H1 (cell line): ENCODE measurements around the gene VEZT. TPM values are rescaled to one million over a fixed set of nuclear protein-coding genes. Genes with fewer than 3 reads are reported as not detected.
"Not testable (repeated sequence)": the region's sequence is repeated elsewhere in the genome, so short reads cannot be mapped to it uniquely, and the experiment has no call there.

Source experiments
- CTCF ChIA-PET: fragments of 300-600 bp; sonication (Branson Sonifier 250); formaldehyde crosslinking; loops from one replicate; lab custom pipeline; 2021; ENCODE audit not compliant: partially characterized antibody; lab: Charles Lee
- POLR2A ChIA-PET: fragments of 300-600 bp; sonication (Branson Sonifier 250); formaldehyde crosslinking; loops from one replicate; lab custom pipeline; 2021; ENCODE audit warnings: inconsistent platforms; ENCODE audit not compliant: partially characterized antibody; lab: Charles Lee
- DNase-seq, 2 experiments: peaks; one replicate each; pipeline versions ENCODE4 v3.0.0 to v3.0.0-alpha.2; 2010 to 2022; ENCODE audit warnings: low spot score in 2 of 2, low read depth in 1 of 2, mixed read lengths in 1 of 2
- FAIRE-seq: peaks from 2 replicates; lab custom pipeline; 2011; peaks lifted over from hg19 to GRCh38; lab: Jason Lieb, UNC
- H2AFZ ChIP-seq: 2 replicates; pipeline ENCODE4 v1.8.1; 2012; ENCODE audit warnings: low read length, inconsistent platforms
- H2AK5ac ChIP-seq: 2 replicates; pipeline ENCODE4 v1.6.1; 2013; ENCODE audit warnings: low read depth, low read length
- H2BK120ac ChIP-seq: replicated peaks from 2 replicates; pipeline ENCODE3; 2013; ENCODE audit warnings: low read depth, low read length, inconsistent platforms
- H2BK12ac ChIP-seq: 2 replicates; pipeline ENCODE4 v1.6.1; 2013; ENCODE audit warnings: low read depth, low read length
- H2BK15ac ChIP-seq: 2 replicates; pipeline ENCODE4 v1.6.1; 2013; ENCODE audit warnings: low read length
- H2BK20ac ChIP-seq: 2 replicates; pipeline ENCODE4 v1.6.1; 2013; ENCODE audit warnings: low read length
- H2BK5ac ChIP-seq: 2 replicates; pipeline ENCODE4 v1.6.1; 2013; ENCODE audit warnings: low read depth, low read length
- H3K14ac ChIP-seq: 2 replicates; pipeline ENCODE4 v1.6.1; 2013; ENCODE audit warnings: inconsistent platforms; ENCODE audit not compliant: insufficient read length
- H3K18ac ChIP-seq: 2 replicates; pipeline ENCODE4 v1.6.1; 2013; ENCODE audit warnings: low read length; ENCODE audit errors: extremely low read depth
- H3K23ac ChIP-seq: 2 replicates; pipeline ENCODE4 v1.6.1; 2013; ENCODE audit warnings: inconsistent platforms; ENCODE audit not compliant: insufficient read length
- H3K23me2 ChIP-seq: 2 replicates; pipeline ENCODE4 v1.6.1; 2013; ENCODE audit warnings: low read depth, low read length
- H3K27ac ChIP-seq: 2 replicates; pipeline ENCODE4 v1.6.1; 2011; ENCODE audit warnings: low read depth, low read length, inconsistent platforms
- H3K27me3 ChIP-seq, 4 experiments: replicated peaks in 1 of 4; 1 replicate in 1 of 4; 2 replicates in 3 of 4; pipeline versions ENCODE4 v1.6.1 to v1.8.1; 2011 to 2013; ENCODE audit warnings: low read length in 3 of 4, mild to moderate bottlenecking in 3 of 4, inconsistent platforms in 2 of 4, mixed read lengths in 2 of 4, moderate library complexity in 1 of 4; ENCODE audit not compliant: control insufficient read depth in 3 of 4, insufficient read depth in 3 of 4; ENCODE audit errors: extremely low read depth in 1 of 4
- H3K36me3 ChIP-seq, 4 experiments: 2 replicates each; pipeline versions ENCODE4 v1.6.1 to v1.8.1; 2011 to 2013; ENCODE audit warnings: mild to moderate bottlenecking in 4 of 4, low read length in 3 of 4, moderate library complexity in 2 of 4, control low read depth in 1 of 4, inconsistent platforms in 1 of 4; ENCODE audit not compliant: insufficient read depth in 4 of 4, control insufficient read depth in 2 of 4
- H3K4ac ChIP-seq: replicated peaks from 2 replicates; pipeline ENCODE3; 2013; ENCODE audit warnings: low read length, low read depth, mixed read lengths, inconsistent platforms; ENCODE audit not compliant: insufficient read length
- H3K4me1 ChIP-seq, 4 experiments: replicated peaks in 1 of 4; 1 replicate in 1 of 4; 2 replicates in 3 of 4; pipeline versions ENCODE4 v1.6.1 to v1.8.1; 2011 to 2013; ENCODE audit warnings: low read length in 3 of 4, inconsistent platforms in 2 of 4, mixed read lengths in 1 of 4; ENCODE audit not compliant: insufficient read depth in 4 of 4, control insufficient read depth in 3 of 4
- H3K4me2 ChIP-seq, 2 experiments: 2 replicates each; pipeline versions ENCODE4 v1.6.1 to v1.8.1; 2011 to 2013; ENCODE audit warnings: low read depth in 2 of 2, low read length in 2 of 2, control low read depth in 1 of 2, inconsistent platforms in 1 of 2, mild to moderate bottlenecking in 1 of 2; ENCODE audit not compliant: insufficient read depth in 1 of 2
- H3K4me3 ChIP-seq, 4 experiments: fragments of 200-600, 300-600 bp in 1 of 4; sonication (generic), shearing (Covaris generic), sonication (Bioruptor Twin) in 1 of 4; 2 replicates each; pipeline versions ENCODE4 v1.5.1 to v1.8.1; 2011 to 2016; ENCODE audit warnings: low read length in 4 of 4, low read depth in 3 of 4, control low read depth in 2 of 4, inconsistent platforms in 2 of 4, mild to moderate bottlenecking in 2 of 4, mixed read lengths in 1 of 4, moderate library complexity in 1 of 4; ENCODE audit not compliant: insufficient read depth in 2 of 4; ENCODE audit errors: extremely low read depth in 1 of 4
- H3K56ac ChIP-seq: replicated peaks from 2 replicates; pipeline ENCODE3; 2013; ENCODE audit warnings: low read depth, mild to moderate bottlenecking, mixed read lengths, low read length, inconsistent platforms; ENCODE audit not compliant: insufficient read length
- H3K79me1 ChIP-seq: 2 replicates; pipeline ENCODE4 v1.6.1; 2013; ENCODE audit warnings: low read depth, low read length, control low read depth
- H3K79me2 ChIP-seq, 2 experiments: 2 replicates each; pipeline versions ENCODE4 v1.6.1 to v1.8.1; 2012 to 2013; ENCODE audit warnings: low read length in 2 of 2, mild to moderate bottlenecking in 2 of 2, inconsistent platforms in 1 of 2; ENCODE audit not compliant: insufficient read depth in 2 of 2, control insufficient read depth in 1 of 2
- H3K9ac ChIP-seq, 4 experiments: replicated peaks in 1 of 4; 1 replicate in 1 of 4; 2 replicates in 3 of 4; pipeline versions ENCODE4 v1.6.1 to v1.8.1; 2011 to 2013; ENCODE audit warnings: low read depth in 3 of 4, low read length in 3 of 4, control low read depth in 2 of 4, mild to moderate bottlenecking in 2 of 4, moderate library complexity in 2 of 4, inconsistent platforms in 1 of 4; ENCODE audit errors: extremely low read depth in 1 of 4
- H3K9me3 ChIP-seq, 2 experiments: 2 replicates each; pipeline versions ENCODE4 v1.6.1 to v1.8.1; 2012 to 2013; ENCODE audit warnings: mild to moderate bottlenecking in 2 of 2, moderate library complexity in 2 of 2, control low read depth in 1 of 2, inconsistent platforms in 1 of 2, low read depth in 1 of 2, low read length in 1 of 2, mixed read lengths in 1 of 2; ENCODE audit not compliant: insufficient read depth in 2 of 2
- H4K20me1 ChIP-seq, 2 experiments: replicated peaks in 1 of 2; 2 replicates each; pipeline versions ENCODE3 to v1.8.1; 2011 to 2013; ENCODE audit warnings: inconsistent platforms in 2 of 2, low read length in 2 of 2, mild to moderate bottlenecking in 1 of 2; ENCODE audit not compliant: insufficient read depth in 2 of 2, control insufficient read depth in 1 of 2
- H4K5ac ChIP-seq: 2 replicates; pipeline ENCODE4 v1.6.1; 2013; ENCODE audit warnings: low read length, low read depth, mixed read lengths, inconsistent platforms; ENCODE audit not compliant: insufficient read length
- H4K8ac ChIP-seq: 2 replicates; pipeline ENCODE4 v1.8.0; 2013; ENCODE audit warnings: mild to moderate bottlenecking, moderate library complexity, low read length, inconsistent platforms; ENCODE audit not compliant: insufficient read depth; ENCODE audit errors: extremely low read depth
- H4K91ac ChIP-seq: replicated peaks from 2 replicates; pipeline ENCODE3; 2013; ENCODE audit warnings: low read length, mixed read lengths, inconsistent platforms; ENCODE audit not compliant: insufficient read length
- WGBS, 2 experiments: shearing (Covaris generic) in 1 of 2; methylation state at CpG; one replicate each; pipeline versions ENCODE4 v1.1.6 to v1.1.7; 2013 to 2015; ENCODE audit warnings: low lambda C conversion rate in 2 of 2, mixed read lengths in 2 of 2, inconsistent platforms in 1 of 2, low coverage in 1 of 2, missing lambda C conversion rate in 1 of 2; ENCODE audit not compliant: insufficient replicate concordance in 2 of 2, insufficient coverage in 1 of 2, insufficient read length in 1 of 2; ENCODE audit errors: extremely low coverage in 1 of 2, missing lambda C conversion rate in 1 of 2; 5-methylcytosine and 5-hydroxymethylcytosine counted together
- polyA plus RNA-seq, 7 experiments: library from polyadenylated mRNA; depleted of rRNA in 3 of 7; stranded (reverse) in 5 of 7; unstranded in 2 of 7; fragments of >200 nt in 5 of 7; fragments of 200-250 nt in 2 of 7; gene quantifications; 1 replicate in 5 of 7; 2 replicates in 1 of 7; 4 replicates in 1 of 7; pipeline versions ENCODE4 v1.2.1 to v1.2.3, GENCODE V29; 2011 to 2013; ENCODE audit warnings: missing spikeins in 2 of 7, mixed read lengths in 2 of 7
- total RNA-seq: library from RNA; stranded (reverse); fragmentation: NEBNext Ultra II Directional; extraction: Animal tissue kit (Norgen Biotek cat#: 25700); gene quantifications from 2 replicates; pipeline ENCODE4 v1.2.1, GENCODE V29; 2021

The VEZT gene
- total and polyA plus RNA-seq, 2 of the 8 experiments (the other 6 are each of a cell fraction or from before 2014, with no cell fraction given): 44.0 to 56.1 TPM

DNA sequence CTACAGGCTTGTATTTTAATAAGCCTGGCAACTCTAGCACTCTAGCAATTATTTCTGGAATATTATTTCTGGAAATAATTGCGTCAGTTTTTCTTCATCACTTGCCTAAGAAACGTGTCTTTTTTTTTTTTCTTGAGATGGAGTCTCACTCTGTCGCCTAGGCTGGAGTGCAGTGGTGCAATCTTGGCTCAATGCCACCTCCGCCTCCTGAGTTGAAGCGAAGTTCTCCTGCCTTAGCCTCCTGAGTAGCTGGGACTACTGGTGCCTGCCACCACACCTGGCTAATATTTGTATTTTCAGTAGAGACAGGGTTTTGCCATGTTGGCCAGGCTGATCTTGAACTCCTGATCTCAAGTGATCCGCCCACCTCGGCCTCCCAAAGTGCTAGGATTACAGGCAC lies 106.6 kb downstream of the VEZT start:
- H4K8ac ChIP-seq, H2BK15ac ChIP-seq, H3K9me3 ChIP-seq, H3K4me3 ChIP-seq, H3K36me3 ChIP-seq, H3K9ac ChIP-seq, H2BK12ac ChIP-seq, H3K18ac ChIP-seq, H3K79me2 ChIP-seq, H3K4me2 ChIP-seq, H4K20me1 ChIP-seq, DNase-seq, POLR2A ChIA-PET, H3K23me2 ChIP-seq, H3K4ac ChIP-seq, H2BK5ac ChIP-seq, CTCF ChIA-PET, H3K56ac ChIP-seq, H2AFZ ChIP-seq, H3K27me3 ChIP-seq, H2AK5ac ChIP-seq, H3K23ac ChIP-seq, H2BK20ac ChIP-seq, H4K5ac ChIP-seq, FAIRE-seq, H3K4me1 ChIP-seq, H4K91ac ChIP-seq, H2BK120ac ChIP-seq, H3K79me1 ChIP-seq, H3K14ac ChIP-seq, H3K27ac ChIP-seq: not testable (repeated sequence)
- 91% methylated on average over 7 of the region's 7 CpGs; no CpG with 5 or more reads in 1 of the 2 experiments for WGBS, 2 experiments
